Vein endothelial cell (primary cell): Measurements from ENCODE around the gene NDUFB2. TPM values are rescaled to one million over a fixed set of nuclear protein-coding genes. Genes with fewer than 3 reads are reported as not detected.

Experiments
- total RNA-seq: library from RNA; depleted of rRNA; stranded (reverse); fragments of >200 nt; gene quantifications from 2 replicates; pipeline ENCODE4 v1.2.3, GENCODE V29; 2012

The NDUFB2 gene
- total RNA-seq, result 97.0 and 173 TPM in 2 replicates

DNA sequence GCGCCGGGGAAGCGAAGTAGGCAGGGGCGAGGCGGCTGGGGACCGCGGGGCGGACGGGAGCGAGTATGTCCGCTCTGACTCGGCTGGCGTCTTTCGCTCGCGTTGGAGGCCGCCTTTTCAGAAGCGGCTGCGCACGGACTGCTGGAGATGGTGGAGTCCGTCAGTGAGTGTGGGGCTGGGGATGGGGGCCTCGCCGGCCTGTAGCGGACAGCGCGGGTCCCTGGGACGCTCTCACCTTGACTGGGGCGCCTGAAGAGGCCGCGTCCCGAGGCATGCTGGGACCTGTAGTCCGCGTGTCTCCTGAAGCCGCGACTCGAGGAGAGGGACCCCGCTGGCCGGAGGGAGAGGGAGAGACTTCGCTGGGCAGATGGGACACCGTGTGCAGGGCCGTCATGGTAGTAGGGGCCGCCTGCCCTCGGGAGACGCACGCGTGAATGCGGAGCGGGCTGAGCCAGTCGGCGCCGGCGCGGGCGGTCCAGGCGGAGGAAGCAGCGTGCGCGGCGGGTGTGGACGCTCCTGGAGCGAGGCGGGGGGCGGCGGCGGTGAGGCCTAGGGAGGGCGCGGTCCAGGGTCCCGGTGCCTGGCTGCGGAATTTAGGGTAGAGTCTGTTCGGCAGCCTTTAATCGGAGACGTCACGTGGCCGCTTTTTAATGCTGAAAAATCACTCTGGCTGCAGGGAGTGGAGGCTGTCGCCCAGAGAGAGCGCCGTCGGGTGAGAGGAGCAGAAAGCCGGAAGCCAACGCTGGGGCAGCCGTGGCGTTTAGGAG lies at the start of gene NDUFB2:
TSS of gene NDUFB2 (plus strand) at position 29 of the 767 bp plus-strand sequence. CDS start at position 66, 37 bp downstream.

GRCh38 chr7:140672382-140673062 lies 24.0 kb upstream of the NDUFB2 start, which contains the start of gene ADCK2:
Gene ADCK2 (plus strand): TSS chr7:140672945. CDS start chr7:140673331, 386 bp downstream.

Other genes with a start within 250 kb of the NDUFB2 start
- 36.6 and 41.5 TPM in 2 replicates for gene MKRN1, start 217.2 kb upstream of the NDUFB2 start, total RNA-seq
- gene DENND2A, start 55.9 kb upstream of the NDUFB2 start, total RNA-seq, result under 0.01 and 0.19 TPM in 2 replicates
- gene ADCK2, start 23.8 kb upstream of the NDUFB2 start, total RNA-seq, result 24.2 and 31.4 TPM in 2 replicates
- gene BRAF, start 228.2 kb downstream of the NDUFB2 start, total RNA-seq, result 28.7 and 30.2 TPM in 2 replicates